GM12878 (cell line): ENCODE measurements around the gene IGF1R.

Source experiments
- BRCA1 ChIP-seq: IDR thresholded peaks from 2 replicates; pipeline ENCODE4 v1.6.1; 2011; ENCODE audit warnings: low read depth, low read length, improper control_type of control experiment
- MXI1 ChIP-seq: fragments of 150-350 bp; IDR thresholded peaks from 2 replicates; pipeline ENCODE4 v1.6.1; 2011; ENCODE audit warnings: low read depth, mild to moderate bottlenecking, inconsistent platforms, low read length, improper control_type of control experiment
- POLR2AphosphoS5 ChIP-seq: IDR thresholded peaks from 2 replicates; pipeline ENCODE4 v1.6.1; 2011; ENCODE audit warnings: mild to moderate bottlenecking, low read length, inconsistent platforms
- SIN3A ChIP-seq: IDR thresholded peaks from 2 replicates; pipeline ENCODE4 v1.6.1; 2012; ENCODE audit warnings: low read depth, low read length, improper control_type of control experiment
- TARDBP ChIP-seq: IDR thresholded peaks from 2 replicates; pipeline ENCODE4 v1.6.1; 2016; ENCODE audit warnings: borderline replicate concordance
- ZNF274 ChIP-seq: IDR thresholded peaks from one replicate; pipeline ENCODE4 v1.8.0; 2011; ENCODE audit not compliant: insufficient read length, insufficient read depth

GRCh38 chr15:98954411-98954810 is 306.1 kb downstream of the IGF1R start:
- TF ChIP-seq POLR2AphosphoS5 (no peak), BRCA1 (no peak), ZNF274 (no peak), MXI1 (no peak), TARDBP (no peak), SIN3A (no peak)
